C4-2B (cell line): ENCODE measurements around the gene KIAA0753.

Experiments used
- CTCF ChIP-seq: fragments of 450-650 bp; conservative IDR thresholded peaks from 2 replicates; pipeline ENCODE4 v1.5.1; 2017; ENCODE audit warnings: mild to moderate bottlenecking
- ZFX ChIP-seq: fragments of 450-650 bp; IDR thresholded peaks from 2 replicates; pipeline ENCODE4 v1.6.1; 2017

GRCh38 chr17:6684460-6684783, 43.9 kb upstream of the KIAA0753 start:
- TF ChIP-seq CTCF, result no peak
- TF ChIP-seq ZFX, result no peak
